Fibroblast of lung (primary cell): ENCODE measurements around the gene STAB2.

Experiments used
- EZH2 ChIP-seq: IDR thresholded peaks from 2 replicates; pipeline ENCODE4 v1.5.1; 2012; ENCODE audit warnings: low read length, control low read depth, mild to moderate bottlenecking; ENCODE audit errors: missing control alignments
- TF ChIP-seq, protein P1 (sequence below), 2 donors: IDR thresholded peaks in 1 of 2; conservative IDR thresholded peaks in 1 of 2; 1 replicate in 1 of 2; 2 replicates in 1 of 2; pipeline ENCODE4 v1.5.1; 2011 to 2012; ENCODE audit warnings: low read length in 2 of 2, control low read depth in 1 of 2, inconsistent platforms in 1 of 2, low read depth in 1 of 2, mild to moderate bottlenecking in 1 of 2

DNA sequence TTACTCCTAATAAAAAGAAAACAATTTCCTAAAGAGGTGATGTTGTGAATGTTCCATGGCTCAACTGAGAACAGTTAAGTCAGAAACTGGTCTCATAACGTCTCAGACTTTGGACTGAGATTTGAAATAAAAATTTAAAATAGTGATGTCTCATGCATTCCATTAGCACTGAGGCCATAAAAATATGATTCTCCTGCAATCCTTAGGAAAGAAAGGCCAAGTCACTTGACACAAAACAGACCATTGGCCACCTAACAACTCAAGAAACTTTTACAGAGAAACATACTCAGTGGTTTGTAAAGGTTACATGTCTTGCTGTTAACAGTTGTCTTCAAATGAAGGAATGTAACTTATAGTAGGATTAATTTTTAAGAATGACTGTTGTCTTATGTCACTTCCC lies 58.1 kb downstream of the STAB2 start:
- TF ChIP-seq, protein P1, sequence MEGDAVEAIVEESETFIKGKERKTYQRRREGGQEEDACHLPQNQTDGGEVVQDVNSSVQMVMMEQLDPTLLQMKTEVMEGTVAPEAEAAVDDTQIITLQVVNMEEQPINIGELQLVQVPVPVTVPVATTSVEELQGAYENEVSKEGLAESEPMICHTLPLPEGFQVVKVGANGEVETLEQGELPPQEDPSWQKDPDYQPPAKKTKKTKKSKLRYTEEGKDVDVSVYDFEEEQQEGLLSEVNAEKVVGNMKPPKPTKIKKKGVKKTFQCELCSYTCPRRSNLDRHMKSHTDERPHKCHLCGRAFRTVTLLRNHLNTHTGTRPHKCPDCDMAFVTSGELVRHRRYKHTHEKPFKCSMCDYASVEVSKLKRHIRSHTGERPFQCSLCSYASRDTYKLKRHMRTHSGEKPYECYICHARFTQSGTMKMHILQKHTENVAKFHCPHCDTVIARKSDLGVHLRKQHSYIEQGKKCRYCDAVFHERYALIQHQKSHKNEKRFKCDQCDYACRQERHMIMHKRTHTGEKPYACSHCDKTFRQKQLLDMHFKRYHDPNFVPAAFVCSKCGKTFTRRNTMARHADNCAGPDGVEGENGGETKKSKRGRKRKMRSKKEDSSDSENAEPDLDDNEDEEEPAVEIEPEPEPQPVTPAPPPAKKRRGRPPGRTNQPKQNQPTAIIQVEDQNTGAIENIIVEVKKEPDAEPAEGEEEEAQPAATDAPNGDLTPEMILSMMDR (conservative IDR thresholded peaks at IDR 0.05 in 1 of 2, IDR thresholded peaks at IDR 0.05 in 1 of 2; ENCODE audit: low read depth in 1 of 2, low read length in 2 of 2) = no peak
- TF ChIP-seq EZH2 = no peak
